Panc1 (cell line): Measurements from ENCODE around the gene CEP63.

Experiments used
- POLR2AphosphoS5 ChIP-seq: IDR thresholded peaks from 2 replicates; pipeline ENCODE4 v1.6.1; 2012; ENCODE audit warnings: mild to moderate bottlenecking, low read depth, low read length, moderate library complexity
- TCF7L2 ChIP-seq: IDR thresholded peaks from 2 replicates; pipeline ENCODE4 v1.6.1; 2011; ENCODE audit warnings: mild to moderate bottlenecking, low read depth, low read length, inconsistent platforms
- TF ChIP-seq, protein P1 (sequence below): fragments of 450-650 bp; IDR thresholded peaks from 2 replicates; pipeline ENCODE4 v1.5.1; 2017; ENCODE audit warnings: mild to moderate bottlenecking
- TF ChIP-seq, protein P2 (sequence below), 2 experiments: IDR thresholded peaks; 2 replicates each; pipeline ENCODE4 v1.6.1; 2011 to 2012; ENCODE audit warnings: low read depth in 2 of 2, control low read depth in 1 of 2, low read length in 1 of 2, mild to moderate bottlenecking in 1 of 2, moderate library complexity in 1 of 2; ENCODE audit not compliant: insufficient read depth in 1 of 2

GRCh38 chr3:134459562-134459961 lies 26.3 kb upstream of the CEP63 start:
- TF ChIP-seq, protein P1, sequence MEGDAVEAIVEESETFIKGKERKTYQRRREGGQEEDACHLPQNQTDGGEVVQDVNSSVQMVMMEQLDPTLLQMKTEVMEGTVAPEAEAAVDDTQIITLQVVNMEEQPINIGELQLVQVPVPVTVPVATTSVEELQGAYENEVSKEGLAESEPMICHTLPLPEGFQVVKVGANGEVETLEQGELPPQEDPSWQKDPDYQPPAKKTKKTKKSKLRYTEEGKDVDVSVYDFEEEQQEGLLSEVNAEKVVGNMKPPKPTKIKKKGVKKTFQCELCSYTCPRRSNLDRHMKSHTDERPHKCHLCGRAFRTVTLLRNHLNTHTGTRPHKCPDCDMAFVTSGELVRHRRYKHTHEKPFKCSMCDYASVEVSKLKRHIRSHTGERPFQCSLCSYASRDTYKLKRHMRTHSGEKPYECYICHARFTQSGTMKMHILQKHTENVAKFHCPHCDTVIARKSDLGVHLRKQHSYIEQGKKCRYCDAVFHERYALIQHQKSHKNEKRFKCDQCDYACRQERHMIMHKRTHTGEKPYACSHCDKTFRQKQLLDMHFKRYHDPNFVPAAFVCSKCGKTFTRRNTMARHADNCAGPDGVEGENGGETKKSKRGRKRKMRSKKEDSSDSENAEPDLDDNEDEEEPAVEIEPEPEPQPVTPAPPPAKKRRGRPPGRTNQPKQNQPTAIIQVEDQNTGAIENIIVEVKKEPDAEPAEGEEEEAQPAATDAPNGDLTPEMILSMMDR = no peak
- no peak for TF ChIP-seq POLR2AphosphoS5
- TF ChIP-seq, protein P2, sequence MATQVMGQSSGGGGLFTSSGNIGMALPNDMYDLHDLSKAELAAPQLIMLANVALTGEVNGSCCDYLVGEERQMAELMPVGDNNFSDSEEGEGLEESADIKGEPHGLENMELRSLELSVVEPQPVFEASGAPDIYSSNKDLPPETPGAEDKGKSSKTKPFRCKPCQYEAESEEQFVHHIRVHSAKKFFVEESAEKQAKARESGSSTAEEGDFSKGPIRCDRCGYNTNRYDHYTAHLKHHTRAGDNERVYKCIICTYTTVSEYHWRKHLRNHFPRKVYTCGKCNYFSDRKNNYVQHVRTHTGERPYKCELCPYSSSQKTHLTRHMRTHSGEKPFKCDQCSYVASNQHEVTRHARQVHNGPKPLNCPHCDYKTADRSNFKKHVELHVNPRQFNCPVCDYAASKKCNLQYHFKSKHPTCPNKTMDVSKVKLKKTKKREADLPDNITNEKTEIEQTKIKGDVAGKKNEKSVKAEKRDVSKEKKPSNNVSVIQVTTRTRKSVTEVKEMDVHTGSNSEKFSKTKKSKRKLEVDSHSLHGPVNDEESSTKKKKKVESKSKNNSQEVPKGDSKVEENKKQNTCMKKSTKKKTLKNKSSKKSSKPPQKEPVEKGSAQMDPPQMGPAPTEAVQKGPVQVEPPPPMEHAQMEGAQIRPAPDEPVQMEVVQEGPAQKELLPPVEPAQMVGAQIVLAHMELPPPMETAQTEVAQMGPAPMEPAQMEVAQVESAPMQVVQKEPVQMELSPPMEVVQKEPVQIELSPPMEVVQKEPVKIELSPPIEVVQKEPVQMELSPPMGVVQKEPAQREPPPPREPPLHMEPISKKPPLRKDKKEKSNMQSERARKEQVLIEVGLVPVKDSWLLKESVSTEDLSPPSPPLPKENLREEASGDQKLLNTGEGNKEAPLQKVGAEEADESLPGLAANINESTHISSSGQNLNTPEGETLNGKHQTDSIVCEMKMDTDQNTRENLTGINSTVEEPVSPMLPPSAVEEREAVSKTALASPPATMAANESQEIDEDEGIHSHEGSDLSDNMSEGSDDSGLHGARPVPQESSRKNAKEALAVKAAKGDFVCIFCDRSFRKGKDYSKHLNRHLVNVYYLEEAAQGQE (IDR thresholded peaks at IDR 0.05; ENCODE audit: insufficient read depth in 1 of 2, low read depth in 2 of 2, low read length in 1 of 2) = no peak
- TF ChIP-seq TCF7L2 = no peak
